ENCODE data around the gene ZMAT5.

The ZMAT5 gene
- 2.7 to 19.6 (median 15.4) reads per million in 9 experiments for total RNA-seq

- Mint-ChIP-seq H3K9me3 (no peaks in the 10 kb centered on the region), H3K4me3 (peak within 1 kb of the TSS; percentile 99 to 100), H3K4me1 (ENCODE audit: low read depth in 2 of 2) (peaks cover 36 to 38% of the 10 kb centered on the region in 2 donors), H3K27me3 (no peaks in the 10 kb centered on the region), H3K27ac (peak within 1 kb of the TSS; percentile 99), H3K36me3 (ENCODE audit: insufficient read depth) (peaks cover 33% of the 10 kb centered on the region)
- ATAC-seq (replicated peaks): peak; percentile 94
- peak; percentile 84 to 90 (median 86) for DNase-seq
Measured at GRCh38 chr22:29766632-29767170, at the start of gene ZMAT5. Gene ZMAT5 (minus strand): TSS chr22:29767007. CDS start chr22:29748544, 18,463 bp downstream.

- Mint-ChIP-seq H3K36me3 (ENCODE audit: insufficient read depth) (peaks cover 59% of the 10 kb centered on the region), H3K4me3 (no peak overlapping the region), H3K9me3 (no peaks in the 10 kb centered on the region), H3K27me3 (no peaks in the 10 kb centered on the region), H3K27ac (no peak overlapping the region), H3K4me1 (ENCODE audit: low read depth in 2 of 2) (no peaks in the 10 kb centered on the region)
- no peak for DNase-seq
- no peak for ATAC-seq (replicated peaks)
Measured at GRCh38 chr22:29816539-29816938, 49.7 kb upstream of the ZMAT5 start.

GRCh38 chr22:29816128-29816527, 49.3 kb upstream of the ZMAT5 start:
- Mint-ChIP-seq H3K27me3 (no peaks in the 10 kb centered on the region), H3K4me3 (no peak overlapping the region), H3K9me3 (no peaks in the 10 kb centered on the region), H3K36me3 (ENCODE audit: insufficient read depth) (peaks cover 59% of the 10 kb centered on the region), H3K4me1 (ENCODE audit: low read depth in 2 of 2) (no peaks in the 10 kb centered on the region), H3K27ac (no peak overlapping the region)
- ATAC-seq (replicated peaks): no peak
- DNase-seq: no peak

GRCh38 chr22:29815580-29815979, 48.8 kb upstream of the ZMAT5 start:
- Mint-ChIP-seq H3K4me1 (ENCODE audit: low read depth in 2 of 2) (no peaks in the 10 kb centered on the region), H3K27ac (no peak overlapping the region), H3K27me3 (no peaks in the 10 kb centered on the region), H3K4me3 (no peak overlapping the region), H3K9me3 (no peaks in the 10 kb centered on the region), H3K36me3 (ENCODE audit: insufficient read depth) (peaks cover 61% of the 10 kb centered on the region)
- ATAC-seq (replicated peaks): no peak
- no peak for DNase-seq

- H3K27ac Mint-ChIP-seq: peak overlapping the region in 1 of 2 donors; percentile 54
- peaks cover 60% of the 10 kb centered on the region for H3K36me3 Mint-ChIP-seq (ENCODE audit: insufficient read depth)
- no peaks in the 10 kb centered on the region for H3K9me3 Mint-ChIP-seq
- ATAC-seq (replicated peaks) (no peak), DNase-seq (no peak)
- H3K4me1 Mint-ChIP-seq (ENCODE audit: low read depth in 2 of 2): peaks cover 0 to 2% of the 10 kb centered on the region in 2 donors
- no peaks in the 10 kb centered on the region for H3K27me3 Mint-ChIP-seq
- H3K4me3 Mint-ChIP-seq: no peak overlapping the region
Measured at GRCh38 chr22:29814003-29814402, 47.2 kb upstream of the ZMAT5 start.

- Mint-ChIP-seq H3K27ac (no peak overlapping the region), H3K27me3 (no peaks in the 10 kb centered on the region), H3K4me3 (no peak overlapping the region), H3K9me3 (no peaks in the 10 kb centered on the region), H3K4me1 (ENCODE audit: low read depth in 2 of 2) (peaks cover 0 to 2% of the 10 kb centered on the region in 2 donors), H3K36me3 (ENCODE audit: insufficient read depth) (peaks cover 63% of the 10 kb centered on the region)
- DNase-seq: no peak
- ATAC-seq (replicated peaks): no peak
Measured at GRCh38 chr22:29813563-29813962, 46.8 kb upstream of the ZMAT5 start.

- H3K4me3 Mint-ChIP-seq: no peak overlapping the region
- H3K27me3 Mint-ChIP-seq: no peaks in the 10 kb centered on the region
- DNase-seq: no peak
- no peak overlapping the region for H3K27ac Mint-ChIP-seq
- no peaks in the 10 kb centered on the region for H3K9me3 Mint-ChIP-seq
- ATAC-seq (replicated peaks): no peak
- peaks cover 68% of the 10 kb centered on the region for H3K36me3 Mint-ChIP-seq (ENCODE audit: insufficient read depth)
- peaks cover 0 to 2% of the 10 kb centered on the region in 2 donors for H3K4me1 Mint-ChIP-seq (ENCODE audit: low read depth in 2 of 2)
Measured at GRCh38 chr22:29813126-29813525, 46.3 kb upstream of the ZMAT5 start.

GRCh38 chr22:29811377-29811776, 44.6 kb upstream of the ZMAT5 start:
- no peak for DNase-seq
- no peak overlapping the region for H3K4me3 Mint-ChIP-seq
- no peak overlapping the region for H3K27ac Mint-ChIP-seq
- H3K36me3 Mint-ChIP-seq (ENCODE audit: insufficient read depth): peaks cover 79% of the 10 kb centered on the region
- no peaks in the 10 kb centered on the region for H3K9me3 Mint-ChIP-seq
- ATAC-seq (replicated peaks): no peak
- H3K27me3 Mint-ChIP-seq: no peaks in the 10 kb centered on the region
- peaks cover 0 to 2% of the 10 kb centered on the region in 2 donors for H3K4me1 Mint-ChIP-seq (ENCODE audit: low read depth in 2 of 2)

GRCh38 chr22:29810216-29810615, 43.4 kb upstream of the ZMAT5 start:
- ATAC-seq (replicated peaks) (no peak), DNase-seq (no peak)
- H3K4me1 Mint-ChIP-seq (ENCODE audit: low read depth in 2 of 2): peaks cover 0 to 2% of the 10 kb centered on the region in 2 donors
- H3K9me3 Mint-ChIP-seq: no peaks in the 10 kb centered on the region
- no peaks in the 10 kb centered on the region for H3K27me3 Mint-ChIP-seq
- peaks cover 83% of the 10 kb centered on the region for H3K36me3 Mint-ChIP-seq (ENCODE audit: insufficient read depth)
- H3K4me3 Mint-ChIP-seq: no peak overlapping the region
- H3K27ac Mint-ChIP-seq: no peak overlapping the region

GRCh38 chr22:29806196-29806595, 39.4 kb upstream of the ZMAT5 start:
- Mint-ChIP-seq H3K9me3 (no peaks in the 10 kb centered on the region), H3K36me3 (ENCODE audit: insufficient read depth) (peaks cover 76% of the 10 kb centered on the region), H3K4me1 (ENCODE audit: low read depth in 2 of 2) (peaks cover 0 to 2% of the 10 kb centered on the region in 2 donors), H3K27me3 (no peaks in the 10 kb centered on the region), H3K27ac (peak overlapping the region; percentile 4 to 85), H3K4me3 (no peak overlapping the region)
- ATAC-seq (replicated peaks) (no peak), DNase-seq (no peak)

GRCh38 chr22:29804985-29805384, 38.2 kb upstream of the ZMAT5 start:
- ATAC-seq (replicated peaks) (no peak), DNase-seq (no peak)
- Mint-ChIP-seq H3K36me3 (ENCODE audit: insufficient read depth) (peaks cover 76% of the 10 kb centered on the region), H3K9me3 (no peaks in the 10 kb centered on the region), H3K27ac (no peak overlapping the region), H3K27me3 (no peaks in the 10 kb centered on the region), H3K4me1 (ENCODE audit: low read depth in 2 of 2) (peaks cover 0 to under 1% of the 10 kb centered on the region in 2 donors), H3K4me3 (no peak overlapping the region)

GRCh38 chr22:29803190-29803589, 36.4 kb upstream of the ZMAT5 start:
- no peak overlapping the region for H3K4me3 Mint-ChIP-seq
- no peak for DNase-seq
- H3K27ac Mint-ChIP-seq: peak overlapping the region in 1 of 2 donors; percentile 25
- no peaks in the 10 kb centered on the region for H3K27me3 Mint-ChIP-seq
- no peaks in the 10 kb centered on the region for H3K9me3 Mint-ChIP-seq
- peaks cover 67% of the 10 kb centered on the region for H3K36me3 Mint-ChIP-seq (ENCODE audit: insufficient read depth)
- H3K4me1 Mint-ChIP-seq (ENCODE audit: low read depth in 2 of 2): no peaks in the 10 kb centered on the region
- ATAC-seq (replicated peaks): no peak

- Mint-ChIP-seq H3K27me3 (no peaks in the 10 kb centered on the region), H3K4me3 (no peak overlapping the region), H3K4me1 (ENCODE audit: low read depth in 2 of 2) (no peaks in the 10 kb centered on the region), H3K27ac (no peak overlapping the region), H3K9me3 (no peaks in the 10 kb centered on the region), H3K36me3 (ENCODE audit: insufficient read depth) (peaks cover 58% of the 10 kb centered on the region)
- no peak for DNase-seq
- no peak for ATAC-seq (replicated peaks)
Measured at GRCh38 chr22:29801796-29802195, 35.0 kb upstream of the ZMAT5 start.

- Mint-ChIP-seq H3K4me3 (no peak overlapping the region), H3K27ac (peak overlapping the region in 1 of 2 donors; percentile 30), H3K9me3 (no peaks in the 10 kb centered on the region), H3K27me3 (no peaks in the 10 kb centered on the region), H3K4me1 (ENCODE audit: low read depth in 2 of 2) (no peaks in the 10 kb centered on the region), H3K36me3 (ENCODE audit: insufficient read depth) (peaks cover 56% of the 10 kb centered on the region)
- no peak for DNase-seq
- ATAC-seq (replicated peaks): no peak
Measured at GRCh38 chr22:29801153-29801552, 34.3 kb upstream of the ZMAT5 start.
